IMR-90 (cell line): ENCODE results near the gene ZBTB38. TPM values are rescaled to one million over a fixed set of nuclear protein-coding genes. Genes with fewer than 3 reads are reported as not detected.
A peak's percentile ranks its signal among the peaks of the same experiment; 100 is the strongest.

ENCODE experiments used
- ATAC-seq: fragments of 200-7000 bp; cut with Tn5 transposase; 2 replicates; pipeline ENCODE4 v1.9.1; 2020; ENCODE audit warnings: low read depth, mild to moderate bottlenecking, moderate library complexity
- BruUV-seq: library from RNA; stranded (reverse); fragments of 400-500 nt; replicated peaks from 2 replicates; lab custom pipeline; 2021; lab: Mats Ljungman, UMichigan
- CTCF ChIA-PET: fragments of 300-600 bp; formaldehyde crosslinking; extraction: SDS; loops from one replicate; lab custom pipeline; 2021; ENCODE audit warnings: antibody characterized with exemption; lab: Yijun Ruan, JAX
- POLR2A ChIA-PET: fragments of 300-600 bp; sonication (Branson Sonifier 250); formaldehyde crosslinking; loops from one replicate; lab custom pipeline; 2022; ENCODE audit warnings: antibody characterized with exemption; ENCODE audit not compliant: unreplicated experiment; lab: Charles Lee
- DNase-seq: peaks from one replicate; pipeline ENCODE4 v3.0.0; 2013
- H2AFZ ChIP-seq: replicated peaks from 2 replicates; pipeline ENCODE3; 2013; ENCODE audit warnings: low read length, mild to moderate bottlenecking; ENCODE audit not compliant: poor library complexity
- H2AK5ac ChIP-seq: 2 replicates; pipeline ENCODE4 v1.6.1; 2013; ENCODE audit warnings: low read depth, low read length, inconsistent platforms
- H2AK9ac ChIP-seq: replicated peaks from 2 replicates; pipeline ENCODE3; 2013; ENCODE audit warnings: mild to moderate bottlenecking, low read depth, low read length, moderate library complexity; ENCODE audit not compliant: poor library complexity
- H2BK120ac ChIP-seq: 2 replicates; pipeline ENCODE4 v1.6.1; 2013; ENCODE audit warnings: low read depth, low read length, inconsistent platforms
- H2BK15ac ChIP-seq: 3 replicates; pipeline ENCODE4 v1.6.1; 2013; ENCODE audit warnings: low read depth, low read length, inconsistent platforms
- H2BK20ac ChIP-seq: 2 replicates; pipeline ENCODE4 v1.6.1; 2013; ENCODE audit warnings: low read depth, mild to moderate bottlenecking, inconsistent platforms, low read length, moderate library complexity
- H2BK5ac ChIP-seq: 2 replicates; pipeline ENCODE4 v1.6.1; 2013; ENCODE audit warnings: mild to moderate bottlenecking, low read depth, low read length, inconsistent platforms; ENCODE audit not compliant: poor library complexity, severe bottlenecking
- H3K14ac ChIP-seq: replicated peaks from 2 replicates; pipeline ENCODE4 v1.6.1; 2013; ENCODE audit warnings: low read depth, low read length, inconsistent platforms
- H3K18ac ChIP-seq: 2 replicates; pipeline ENCODE4 v1.6.1; 2013; ENCODE audit warnings: low read depth, low read length, control low read depth
- H3K23ac ChIP-seq: 2 replicates; pipeline ENCODE4 v1.6.1; 2013; ENCODE audit warnings: low read depth, low read length, inconsistent platforms
- H3K27ac ChIP-seq: 2 replicates; pipeline ENCODE4 v1.5.1; 2013; ENCODE audit warnings: mild to moderate bottlenecking, control low read depth, low read length; ENCODE audit not compliant: insufficient read depth
- H3K27me3 ChIP-seq: 2 replicates; pipeline ENCODE4 v1.6.1; 2013; ENCODE audit warnings: low read length; ENCODE audit not compliant: control insufficient read depth, insufficient read depth
- H3K36me3 ChIP-seq: 2 replicates; pipeline ENCODE4 v1.6.1; 2013; ENCODE audit warnings: low read length, mixed read lengths; ENCODE audit not compliant: control insufficient read depth, insufficient read depth
- H3K4ac ChIP-seq: 2 replicates; pipeline ENCODE4 v1.6.1; 2013; ENCODE audit warnings: low read depth, low read length, inconsistent platforms
- H3K4me1 ChIP-seq: 2 replicates; pipeline ENCODE4 v1.6.1; 2013; ENCODE audit warnings: low read length, mixed read lengths; ENCODE audit not compliant: control insufficient read depth, insufficient read depth
- H3K4me2 ChIP-seq: 2 replicates; pipeline ENCODE4 v1.6.1; 2013; ENCODE audit warnings: low read depth, mild to moderate bottlenecking, control low read depth, low read length, moderate library complexity
- H3K4me3 ChIP-seq: 2 replicates; pipeline ENCODE4 v1.5.1; 2013; ENCODE audit warnings: low read depth, mild to moderate bottlenecking, control low read depth, low read length, moderate library complexity; ENCODE audit not compliant: insufficient read depth
- H3K56ac ChIP-seq: 2 replicates; pipeline ENCODE4 v1.6.1; 2013; ENCODE audit warnings: low read length, inconsistent platforms; ENCODE audit not compliant: insufficient read depth; ENCODE audit errors: extremely low read depth
- H3K79me1 ChIP-seq, 2 experiments: 2 replicates each; pipeline ENCODE4 v1.6.1; 2013; ENCODE audit warnings: low read length in 2 of 2, inconsistent platforms in 1 of 2, low read depth in 1 of 2
- H3K9ac ChIP-seq: 2 replicates; pipeline ENCODE4 v1.6.1; 2013; ENCODE audit warnings: low read depth, low read length, control low read depth
- H3K9me1 ChIP-seq: 2 replicates; pipeline ENCODE4 v1.6.1; 2013; ENCODE audit warnings: low read length, inconsistent platforms; ENCODE audit not compliant: insufficient read depth
- H3K9me3 ChIP-seq: 2 replicates; pipeline ENCODE4 v1.6.1; 2013; ENCODE audit warnings: low read length; ENCODE audit not compliant: control insufficient read depth, insufficient read depth
- H4K20me1 ChIP-seq: 2 replicates; pipeline ENCODE4 v1.6.1; 2013; ENCODE audit warnings: low read length, inconsistent platforms; ENCODE audit not compliant: insufficient read depth
- H4K5ac ChIP-seq: 2 replicates; pipeline ENCODE4 v1.6.1; 2013; ENCODE audit warnings: mild to moderate bottlenecking, low read depth, low read length, control low read depth
- H4K8ac ChIP-seq, 2 experiments: 2 replicates each; pipeline ENCODE4 v1.6.1; 2013; ENCODE audit warnings: low read depth in 2 of 2, low read length in 2 of 2, control low read depth in 1 of 2, inconsistent platforms in 1 of 2
- H4K91ac ChIP-seq: 2 replicates; pipeline ENCODE4 v1.6.1; 2013; ENCODE audit warnings: low read depth, low read length, inconsistent platforms; ENCODE audit not compliant: insufficient read depth
- CEBPB ChIP-seq: IDR thresholded peaks from 2 replicates; pipeline ENCODE4 v1.6.1; 2012; ENCODE audit warnings: low read depth, low read length, improper control_type of control experiment
- CHD1 ChIP-seq: IDR thresholded peaks from 2 replicates; pipeline ENCODE4 v1.6.1; 2012; ENCODE audit warnings: low read depth, low read length, improper control_type of control experiment
- FOS ChIP-seq: fragments of 150-350 bp; IDR thresholded peaks from 2 replicates; pipeline ENCODE4 v1.6.1; 2016; ENCODE audit warnings: low read depth, low read length
- MAFK ChIP-seq: IDR thresholded peaks from 2 replicates; pipeline ENCODE4 v1.6.1; 2012; ENCODE audit warnings: low read depth, low read length, improper control_type of control experiment
- MAZ ChIP-seq: IDR thresholded peaks from 2 replicates; pipeline ENCODE4 v1.6.1; 2012; ENCODE audit warnings: low read depth, mild to moderate bottlenecking, low read length, improper control_type of control experiment, moderate library complexity, borderline replicate concordance
- NFE2L2 ChIP-seq: fragments of 150-350 bp; IDR thresholded peaks from 2 replicates; pipeline ENCODE4 v1.6.1; 2016; ENCODE audit warnings: low read depth, mild to moderate bottlenecking, low read length
- POLR2A ChIP-seq: IDR thresholded peaks from 2 replicates; pipeline ENCODE4 v1.6.1; 2012; ENCODE audit warnings: mild to moderate bottlenecking, low read depth, low read length
- RAD21 ChIP-seq: IDR thresholded peaks from 2 replicates; pipeline ENCODE4 v1.6.1; 2012; ENCODE audit warnings: low read length, improper control_type of control experiment
- RCOR1 ChIP-seq: IDR thresholded peaks from 2 replicates; pipeline ENCODE4 v1.6.1; 2012; ENCODE audit warnings: mild to moderate bottlenecking, low read length, improper control_type of control experiment; ENCODE audit not compliant: insufficient replicate concordance
- RFX5 ChIP-seq: IDR thresholded peaks from 2 replicates; pipeline ENCODE4 v1.8.0; 2012; ENCODE audit warnings: low read depth, mild to moderate bottlenecking, low read length, moderate library complexity
- SMC3 ChIP-seq: fragments of 150-350 bp; IDR thresholded peaks from 2 replicates; pipeline ENCODE4 v1.6.1; 2016; ENCODE audit warnings: low read depth, mild to moderate bottlenecking, antibody characterized with exemption, low read length, moderate library complexity
- WGBS, 2 experiments: methylation state at CpG; one replicate each; pipeline versions ENCODE4 v1.1.5 to v1.1.7; 2013; ENCODE audit warnings: missing lambda C conversion rate in 2 of 2; ENCODE audit not compliant: insufficient read length in 1 of 2; ENCODE audit errors: extremely low coverage in 2 of 2; 5-methylcytosine and 5-hydroxymethylcytosine counted together
- dilution Hi-C: fragments of 300-500 bp; cut with HindIII; formaldehyde crosslinking; loops from one replicate; pipeline ENCODE4 v1.14.3; 2018; ENCODE audit warnings: low sequenced_read_pairs; ENCODE audit not compliant: unreplicated experiment
- in situ Hi-C: fragments of 300-500 bp; cut with MboI; formaldehyde crosslinking; loops from 3 replicates; pipeline ENCODE4 v1.14.3; 2019; ENCODE audit warnings: low sequenced_read_pairs, inconsistent platforms, mixed read lengths
- intact Hi-C: fragments of 100-400 bp; cut with micrococcal nuclease; formaldehyde crosslinking; loops from 2 replicates; pipeline ENCODE4 v1.10.0; 2022
- polyA plus RNA-seq, 3 experiments: library from polyadenylated mRNA; depleted of rRNA; stranded (reverse); fragments of >200 nt; gene quantifications; 2 replicates each; pipeline ENCODE4 v1.2.3, GENCODE V29; 2012; ENCODE audit warnings: low replicate concordance in 1 of 3
- total RNA-seq: library from RNA; depleted of rRNA; stranded (reverse); fragments of >200 nt; gene quantifications from 2 replicates; pipeline ENCODE4 v1.2.3, GENCODE V29; 2012
- TF ChIP-seq, protein P1 (sequence below): conservative IDR thresholded peaks from 2 replicates; pipeline ENCODE4 v1.5.1; 2012; ENCODE audit warnings: mild to moderate bottlenecking, low read depth, low read length, improper control_type of control experiment

Gene ZBTB38
- total and polyA plus RNA-seq, 2 of the 4 experiments (the other 2 are of a cell fraction), result 44.9 to 274 TPM

DNA sequence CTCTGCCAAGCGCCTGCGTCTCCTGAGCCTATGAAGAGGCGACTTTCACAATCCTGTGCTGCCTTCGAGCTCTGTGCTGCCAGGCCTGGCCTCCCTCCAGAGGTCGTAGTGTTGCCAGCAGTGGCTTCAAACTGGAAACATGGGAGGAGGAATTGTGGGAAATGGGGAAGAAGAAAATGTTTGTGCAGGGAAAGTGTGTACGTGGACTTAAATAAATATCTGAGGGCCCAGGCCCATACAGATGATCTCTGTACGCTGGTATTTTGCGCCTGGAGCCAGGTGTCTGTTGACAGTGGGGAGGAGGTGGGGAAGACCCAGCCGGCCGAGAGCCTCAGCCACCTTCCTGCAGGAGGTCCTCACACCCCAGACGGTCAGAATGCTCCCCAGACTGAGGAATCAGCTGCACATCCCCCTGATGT is 44.6 kb downstream of the ZBTB38 start:
- TF ChIP-seq NFE2L2 (no peak), CHD1 (no peak), RAD21 (0 out of 2 replicates have a peak, but pooled peaks have one; percentile 3), CEBPB (peak; percentile 78), RCOR1 (no peak), FOS (no peak), MAFK (no peak), POLR2A (no peak), MAZ (no peak), RFX5 (no peak), SMC3 (0 out of 2 replicates have a peak, but pooled peaks have one; percentile 13)
- TF ChIP-seq, protein P1, sequence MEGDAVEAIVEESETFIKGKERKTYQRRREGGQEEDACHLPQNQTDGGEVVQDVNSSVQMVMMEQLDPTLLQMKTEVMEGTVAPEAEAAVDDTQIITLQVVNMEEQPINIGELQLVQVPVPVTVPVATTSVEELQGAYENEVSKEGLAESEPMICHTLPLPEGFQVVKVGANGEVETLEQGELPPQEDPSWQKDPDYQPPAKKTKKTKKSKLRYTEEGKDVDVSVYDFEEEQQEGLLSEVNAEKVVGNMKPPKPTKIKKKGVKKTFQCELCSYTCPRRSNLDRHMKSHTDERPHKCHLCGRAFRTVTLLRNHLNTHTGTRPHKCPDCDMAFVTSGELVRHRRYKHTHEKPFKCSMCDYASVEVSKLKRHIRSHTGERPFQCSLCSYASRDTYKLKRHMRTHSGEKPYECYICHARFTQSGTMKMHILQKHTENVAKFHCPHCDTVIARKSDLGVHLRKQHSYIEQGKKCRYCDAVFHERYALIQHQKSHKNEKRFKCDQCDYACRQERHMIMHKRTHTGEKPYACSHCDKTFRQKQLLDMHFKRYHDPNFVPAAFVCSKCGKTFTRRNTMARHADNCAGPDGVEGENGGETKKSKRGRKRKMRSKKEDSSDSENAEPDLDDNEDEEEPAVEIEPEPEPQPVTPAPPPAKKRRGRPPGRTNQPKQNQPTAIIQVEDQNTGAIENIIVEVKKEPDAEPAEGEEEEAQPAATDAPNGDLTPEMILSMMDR, result no peak
- H3K4ac ChIP-seq, result peak overlapping the region; percentile 99
- peak overlapping the region; percentile 62 for H3K9ac ChIP-seq
- peak overlapping the region; percentile 96 for H4K91ac ChIP-seq
- peak overlapping the region; percentile 82 for H3K18ac ChIP-seq
- peak overlapping the region; percentile 64 to 98 for H4K8ac ChIP-seq
- peak overlapping the region; percentile 91 for H3K23ac ChIP-seq
- no peaks in the 10 kb centered on the region for H3K9me3 ChIP-seq
- no TSS peak for BruUV-seq
- dilution Hi-C loops, result no loop called here
- H2AK9ac ChIP-seq, result peak overlapping the region; percentile 87
- intact Hi-C loops, result loop anchor here (1.0 to 2.0 kb wide), 2 partner anchors 7 to 36 kb away; no protein-coding TSS in a partner anchor
- peak overlapping the region; percentile 53 for H2AFZ ChIP-seq
- peak overlapping the region; percentile 90 for H3K56ac ChIP-seq
- no peak overlapping the region for H3K4me3 ChIP-seq
- DNase-seq (peak; percentile 85), ATAC-seq (peak; percentile 38)
- peaks cover 41% of the 10 kb centered on the region for H3K9me1 ChIP-seq
- ChIA-PET CTCF (interaction anchor here (0.8 to 1.6 kb wide), 6 partner anchors 11 to 52 kb away, joined by 3 to 8 read pairs (median 3); no protein-coding TSS in a partner anchor), POLR2A (interaction anchor here (1.4 to 1.8 kb wide), 3 partner anchors 8 to 47 kb away, joined by 3 to 9 read pairs (median 6); no protein-coding TSS in a partner anchor)
- in situ Hi-C loops, result no loop called here
- peak overlapping the region; percentile 89 for H2BK120ac ChIP-seq
- H2BK15ac ChIP-seq, result peak overlapping the region; percentile 97; the same call in 2 of the 3 replicates
- peaks cover 57% of the 10 kb centered on the region for H3K36me3 ChIP-seq
- peak overlapping the region; percentile 51 for H4K5ac ChIP-seq
- H2AK5ac ChIP-seq, result peak overlapping the region; percentile 99
- WGBS, 2 experiments, result 22% methylated on average over 5 of the region's 11 CpGs; no CpG with 5 or more reads in 1 of the 2 experiments
- no peaks in the 10 kb centered on the region for H3K27me3 ChIP-seq
- H4K20me1 ChIP-seq, result no peaks in the 10 kb centered on the region
- peak overlapping the region; percentile 90 for H2BK20ac ChIP-seq
- peak overlapping the region; percentile 96 for H3K14ac ChIP-seq
- peaks cover 56 to 72% of the 10 kb centered on the region in 2 experiments for H3K79me1 ChIP-seq
- H2BK5ac ChIP-seq, result peak overlapping the region; percentile 99
- H3K4me2 ChIP-seq, result peak overlapping the region; percentile 52; the same call in 1 of the 2 replicates
- peak overlapping the region; percentile 87 for H3K27ac ChIP-seq
- peaks cover 39% of the 10 kb centered on the region for H3K4me1 ChIP-seq
